ENCODE measurements around the gene SPI1. TPM values are rescaled to one million over a fixed set of nuclear protein-coding genes. Genes with fewer than 3 reads are reported as not detected.

Gene SPI1
- total RNA-seq, 1 experiment from 2014 or later = 0.31 TPM

DNA sequence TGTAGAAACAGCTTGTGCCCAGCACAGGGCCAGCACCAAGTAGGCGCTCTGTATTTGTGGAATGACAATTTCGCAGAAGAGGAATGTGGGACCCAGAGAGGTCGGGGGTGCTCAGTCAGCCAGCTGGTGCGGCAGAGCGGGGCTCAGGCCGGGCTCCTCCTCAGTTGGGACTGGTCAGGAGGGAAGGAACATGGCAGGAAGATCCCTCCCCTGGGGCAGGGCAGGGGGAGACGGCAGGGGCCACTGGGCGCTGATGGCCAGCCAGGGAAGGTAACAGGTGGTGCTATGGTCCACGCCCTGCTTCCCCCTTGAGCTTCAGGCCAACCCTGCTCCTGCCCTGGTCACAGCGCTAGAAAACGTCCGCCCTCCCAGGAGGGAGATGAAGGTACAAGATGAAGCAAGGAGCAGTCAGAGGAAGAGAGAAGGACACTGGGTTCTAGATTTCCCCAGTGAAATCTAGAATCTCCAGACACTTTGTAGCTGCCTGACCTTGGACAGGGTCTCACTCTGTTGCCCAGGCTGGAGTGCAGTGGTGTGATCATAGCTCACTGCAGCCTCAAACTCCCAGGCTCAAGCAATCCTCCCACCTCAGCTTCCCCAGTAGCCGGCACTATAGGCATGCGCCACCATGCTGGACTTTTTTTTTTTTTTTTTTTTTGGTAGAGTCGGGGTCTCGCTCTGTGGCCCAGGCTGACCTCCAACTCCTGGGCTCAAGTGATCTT, 13.5 kb upstream of the SPI1 start:
- CTCF ChIA-PET = interaction anchor here (0.9 kb wide), 1 partner anchor 18 kb away, joined by 7 read pairs; no protein-coding TSS in a partner anchor
- DNase-seq (ENCODE audit: low read depth, low spot score) = no peak
- TF ChIP-seq POLR2AphosphoS5 (IDR thresholded peaks at IDR 0.05; ENCODE audit: low read depth, low read length) (no peak), TCF7L2 (IDR thresholded peaks at IDR 0.05; ENCODE audit: low read depth, low read length) (no peak), SIN3A (IDR thresholded peaks at IDR 0.05; ENCODE audit: borderline replicate concordance, insufficient read depth, low read depth, low read length) (no peak)
- TF ChIP-seq, protein P1, sequence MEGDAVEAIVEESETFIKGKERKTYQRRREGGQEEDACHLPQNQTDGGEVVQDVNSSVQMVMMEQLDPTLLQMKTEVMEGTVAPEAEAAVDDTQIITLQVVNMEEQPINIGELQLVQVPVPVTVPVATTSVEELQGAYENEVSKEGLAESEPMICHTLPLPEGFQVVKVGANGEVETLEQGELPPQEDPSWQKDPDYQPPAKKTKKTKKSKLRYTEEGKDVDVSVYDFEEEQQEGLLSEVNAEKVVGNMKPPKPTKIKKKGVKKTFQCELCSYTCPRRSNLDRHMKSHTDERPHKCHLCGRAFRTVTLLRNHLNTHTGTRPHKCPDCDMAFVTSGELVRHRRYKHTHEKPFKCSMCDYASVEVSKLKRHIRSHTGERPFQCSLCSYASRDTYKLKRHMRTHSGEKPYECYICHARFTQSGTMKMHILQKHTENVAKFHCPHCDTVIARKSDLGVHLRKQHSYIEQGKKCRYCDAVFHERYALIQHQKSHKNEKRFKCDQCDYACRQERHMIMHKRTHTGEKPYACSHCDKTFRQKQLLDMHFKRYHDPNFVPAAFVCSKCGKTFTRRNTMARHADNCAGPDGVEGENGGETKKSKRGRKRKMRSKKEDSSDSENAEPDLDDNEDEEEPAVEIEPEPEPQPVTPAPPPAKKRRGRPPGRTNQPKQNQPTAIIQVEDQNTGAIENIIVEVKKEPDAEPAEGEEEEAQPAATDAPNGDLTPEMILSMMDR (IDR thresholded peaks at IDR 0.05) = no peak
- TF ChIP-seq, protein P2, sequence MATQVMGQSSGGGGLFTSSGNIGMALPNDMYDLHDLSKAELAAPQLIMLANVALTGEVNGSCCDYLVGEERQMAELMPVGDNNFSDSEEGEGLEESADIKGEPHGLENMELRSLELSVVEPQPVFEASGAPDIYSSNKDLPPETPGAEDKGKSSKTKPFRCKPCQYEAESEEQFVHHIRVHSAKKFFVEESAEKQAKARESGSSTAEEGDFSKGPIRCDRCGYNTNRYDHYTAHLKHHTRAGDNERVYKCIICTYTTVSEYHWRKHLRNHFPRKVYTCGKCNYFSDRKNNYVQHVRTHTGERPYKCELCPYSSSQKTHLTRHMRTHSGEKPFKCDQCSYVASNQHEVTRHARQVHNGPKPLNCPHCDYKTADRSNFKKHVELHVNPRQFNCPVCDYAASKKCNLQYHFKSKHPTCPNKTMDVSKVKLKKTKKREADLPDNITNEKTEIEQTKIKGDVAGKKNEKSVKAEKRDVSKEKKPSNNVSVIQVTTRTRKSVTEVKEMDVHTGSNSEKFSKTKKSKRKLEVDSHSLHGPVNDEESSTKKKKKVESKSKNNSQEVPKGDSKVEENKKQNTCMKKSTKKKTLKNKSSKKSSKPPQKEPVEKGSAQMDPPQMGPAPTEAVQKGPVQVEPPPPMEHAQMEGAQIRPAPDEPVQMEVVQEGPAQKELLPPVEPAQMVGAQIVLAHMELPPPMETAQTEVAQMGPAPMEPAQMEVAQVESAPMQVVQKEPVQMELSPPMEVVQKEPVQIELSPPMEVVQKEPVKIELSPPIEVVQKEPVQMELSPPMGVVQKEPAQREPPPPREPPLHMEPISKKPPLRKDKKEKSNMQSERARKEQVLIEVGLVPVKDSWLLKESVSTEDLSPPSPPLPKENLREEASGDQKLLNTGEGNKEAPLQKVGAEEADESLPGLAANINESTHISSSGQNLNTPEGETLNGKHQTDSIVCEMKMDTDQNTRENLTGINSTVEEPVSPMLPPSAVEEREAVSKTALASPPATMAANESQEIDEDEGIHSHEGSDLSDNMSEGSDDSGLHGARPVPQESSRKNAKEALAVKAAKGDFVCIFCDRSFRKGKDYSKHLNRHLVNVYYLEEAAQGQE (IDR thresholded peaks at IDR 0.05; ENCODE audit: insufficient read depth in 1 of 2, low read depth in 2 of 2, low read length in 1 of 2) = no peak

DNA sequence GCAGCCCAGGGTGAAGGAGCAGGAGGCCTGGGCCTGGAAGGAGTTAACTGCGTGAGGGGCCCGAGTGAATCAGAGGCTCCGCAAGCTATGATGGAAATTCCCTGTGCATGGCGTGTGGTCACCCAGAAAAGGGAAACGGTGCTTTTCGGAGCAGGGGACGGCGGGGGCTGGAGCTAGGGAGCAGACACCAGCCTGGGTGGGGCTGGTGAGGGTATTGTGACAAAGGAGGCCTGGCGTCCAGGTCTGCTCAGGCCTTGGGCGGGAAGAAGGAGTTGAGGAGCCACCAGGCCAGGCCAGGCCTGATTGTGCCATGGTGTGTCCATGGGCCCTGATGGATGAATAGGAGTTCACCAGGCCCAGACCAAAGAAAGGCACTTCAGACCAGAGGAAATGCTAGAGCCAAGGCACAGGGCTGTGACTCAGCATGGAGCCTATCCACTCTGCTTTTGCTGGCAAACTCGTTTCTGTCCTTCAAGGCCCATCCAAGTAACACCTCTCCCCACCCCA, 12.8 kb upstream of the SPI1 start:
- H3K9me3 ChIP-seq (ENCODE audit: control insufficient read depth, insufficient read depth, low read depth, low read length) = no peaks in the 10 kb centered on the region
- intact Hi-C loops (cut with micrococcal nuclease; ENCODE audit: unreplicated experiment) (no loop called here), in situ Hi-C loops (cut with HindIII; ENCODE audit: low pct_unique_long_range_greater_than_20kb, low sequenced_read_pairs) (no loop called here)
- TF ChIP-seq, protein P2 (IDR thresholded peaks at IDR 0.05; ENCODE audit: insufficient read depth in 1 of 2, low read depth in 2 of 2, low read length in 1 of 2) = no peak
- no peak for TF ChIP-seq POLR2AphosphoS5 (IDR thresholded peaks at IDR 0.05; ENCODE audit: low read depth, low read length)
- TF ChIP-seq, protein P1 (IDR thresholded peaks at IDR 0.05) = no peak
- no peaks in the 10 kb centered on the region for H3K36me3 ChIP-seq (ENCODE audit: control insufficient read depth, insufficient read depth, low read length)
- ChIA-PET POLR2A (no interaction called here), CTCF (no interaction called here)
- no TSS peak for BruUV-seq (replicated peaks)
- DNase-seq (ENCODE audit: low read depth, low spot score) (no peak), ATAC-seq (no peak; the same call in 1 of the 2 replicates)
- H3K27ac ChIP-seq (ENCODE audit: low read length) = no peak overlapping the region
- no peaks in the 10 kb centered on the region; the same call in 1 of the 2 replicates for H3K4me1 ChIP-seq (ENCODE audit: control insufficient read depth, insufficient read depth, low read length)
- no peaks in the 10 kb centered on the region for H3K27me3 ChIP-seq (ENCODE audit: control insufficient read depth, insufficient read depth, low read length)
- no peak overlapping the region for H3K4me3 ChIP-seq (ENCODE audit: low read depth in 2 of 2, low read length in 2 of 2)

More for the DNA sequence above, 13.5 kb upstream of the SPI1 start:
- intact Hi-C loops (cut with micrococcal nuclease; ENCODE audit: unreplicated experiment) (no loop called here), in situ Hi-C loops (cut with HindIII; ENCODE audit: low pct_unique_long_range_greater_than_20kb, low sequenced_read_pairs) (no loop called here)
- no peak overlapping the region for H3K27ac ChIP-seq (ENCODE audit: low read length)
- H3K36me3 ChIP-seq (ENCODE audit: control insufficient read depth, insufficient read depth, low read length) = no peaks in the 10 kb centered on the region
- H3K9me3 ChIP-seq (ENCODE audit: control insufficient read depth, insufficient read depth, low read depth, low read length) = no peaks in the 10 kb centered on the region
- no peaks in the 10 kb centered on the region for H3K27me3 ChIP-seq (ENCODE audit: control insufficient read depth, insufficient read depth, low read length)
- POLR2A ChIA-PET = no interaction called here
- no TSS peak for BruUV-seq (replicated peaks)
- H3K4me3 ChIP-seq (ENCODE audit: low read depth in 2 of 2, low read length in 2 of 2) = no peak overlapping the region
- ATAC-seq = no peak
- no peaks in the 10 kb centered on the region; the same call in 1 of the 2 replicates for H3K4me1 ChIP-seq (ENCODE audit: control insufficient read depth, insufficient read depth, low read length)
